Psoas muscle (tissue), 8 donors: ENCODE results near the gene SLC17A8. TPM values are rescaled to one million over a fixed set of nuclear protein-coding genes. Genes with fewer than 3 reads are reported as not detected.
"Not testable (repeated sequence)": the region's sequence is repeated elsewhere in the genome, so short reads cannot be mapped to it uniquely, and the experiment has no call there.

Experiments used
- ATAC-seq, 4 donors: fragments of 200-7000 bp; cut with Tn5 transposase; one replicate each; pipeline ENCODE4 v1.9.1; 2020; ENCODE audit warnings: moderate library complexity in 3 of 4, mild to moderate bottlenecking in 2 of 4
- DNase-seq, 2 donors: peaks; one replicate each; pipeline ENCODE4 v3.0.0-alpha.2; 2020
- H3K27ac ChIP-seq: fragments of 200-600 bp; one replicate; pipeline ENCODE4 v1.8.0; 2022
- H3K27me3 ChIP-seq, 3 donors: fragments of 200-600 bp in 1 of 3; one replicate each; pipeline versions ENCODE4 v1.6.1 to v1.8.0; 2013 to 2022; ENCODE audit warnings: low read length in 2 of 3, mild to moderate bottlenecking in 2 of 3, moderate library complexity in 1 of 3; ENCODE audit not compliant: insufficient read depth in 3 of 3
- H3K36me3 ChIP-seq, 2 donors: fragments of 200-600 bp in 1 of 2; one replicate each; pipeline versions ENCODE4 v1.6.1 to v1.8.0; 2013 to 2022; ENCODE audit warnings: low read depth in 1 of 2, mild to moderate bottlenecking in 1 of 2, moderate library complexity in 1 of 2; ENCODE audit not compliant: insufficient read depth in 1 of 2
- H3K4me1 ChIP-seq: fragments of 200-600 bp; one replicate; pipeline ENCODE4 v1.8.0; 2022
- H3K4me3 ChIP-seq: fragments of 200-600 bp; one replicate; pipeline ENCODE4 v1.8.0; 2022; ENCODE audit warnings: mild to moderate bottlenecking
- H3K9me3 ChIP-seq: fragments of 200-600 bp; one replicate; pipeline ENCODE4 v1.8.0; 2022
- CTCF ChIP-seq: fragments of 200-600 bp; IDR thresholded peaks from one replicate; pipeline ENCODE4 v1.8.0; 2022; ENCODE audit warnings: antibody characterized with exemption
- WGBS, 3 donors: extraction: QIAGEN DNeasy Blood & Tissue Kit; methylation state at CpG; one replicate each; pipeline versions ENCODE4 v1.1.6 to v1.1.7; 2013; 5-methylcytosine and 5-hydroxymethylcytosine counted together
- intact Hi-C, 2 donors: fragments of 100-400 bp; cut with DNase I; formaldehyde crosslinking; loops; one replicate each; pipeline versions ENCODE4 v1.11.0 to v1.14.2; 2022
- polyA plus RNA-seq, 3 donors: library from polyadenylated mRNA; stranded (reverse); fragments of 200-250 nt; gene quantifications; one replicate each; pipeline ENCODE4 v1.2.3, GENCODE V29; 2013
- total RNA-seq, 4 donors: library from RNA; stranded (reverse); fragmentation: NEBNext Ultra II Directional in 2 of 4; extraction: Animal tissue kit (Norgen Biotek cat#: 25700) in 2 of 4; gene quantifications; one replicate each; pipeline versions ENCODE4 v1.2.1 to v1.2.4, GENCODE V29; 2021 to 2023
- donor health status: healthy with polysubstance abuse.
- donor health status: DM: no; HTN: no; CAD: no; lungs with moderate emphysema.
- donor health status: Bipolar disorder and iron deficiency.
- donor health status: healthy.
- donor health status: DM: yes; HTN: yes; CAD: no.
- donor health status: DM: no; HTN: no; CAD: no.
- donor health status: DM: no; HTN: no; CAD: no.
- donor health status: DM: yes; HTN: yes; CAD: no.

Gene SLC17A8
- total and polyA plus RNA-seq, 7 donors, result 0.08 TPM; not detected in 6

- no peak overlapping the region for H3K4me3 ChIP-seq
These were observed 19.1 kb upstream of the SLC17A8 start for GRCh38 chr12:100337727-100338126.

GRCh38 chr12:100339071-100339470 is 17.8 kb upstream of the SLC17A8 start:
- intact Hi-C loops, result no loop called here
- H3K9me3 ChIP-seq, result no peaks in the 10 kb centered on the region
- no peaks in the 10 kb centered on the region for H3K4me1 ChIP-seq
- no peak overlapping the region for H3K4me3 ChIP-seq
- no peak for ATAC-seq
- no peaks in the 10 kb centered on the region for H3K27me3 ChIP-seq
- H3K36me3 ChIP-seq, result peaks cover 0 to 81% of the 10 kb centered on the region in 2 donors
- TF ChIP-seq CTCF, result no peak
- DNase-seq, result no peak
- no peak overlapping the region for H3K27ac ChIP-seq

More at GRCh38 chr12:100337727-100338126, 19.1 kb upstream of the SLC17A8 start:
- intact Hi-C loops, result no loop called here
- Histone ChIP-seq H3K36me3 (peaks cover 0 to 93% of the 10 kb centered on the region in 2 donors), H3K9me3 (no peaks in the 10 kb centered on the region), H3K4me1 (no peaks in the 10 kb centered on the region), H3K27me3 (no peaks in the 10 kb centered on the region), H3K27ac (no peak overlapping the region)
- ATAC-seq, result no peak
- no peak for DNase-seq
- no peak for TF ChIP-seq CTCF

- 96 to 98% (median 98%) methylated on average over 2 of the region's 2 CpGs for whole genome bisulfite sequencing, 3 donors
- H3K9me3 ChIP-seq, H3K4me3 ChIP-seq, DNase-seq, intact Hi-C loops, H3K4me1 ChIP-seq, H3K27me3 ChIP-seq, H3K27ac ChIP-seq, ATAC-seq: not testable (repeated sequence)
- H3K36me3 ChIP-seq, result peaks cover 0 to 42% of the 10 kb centered on the region in 2 donors
These were observed 14.0 kb upstream of the SLC17A8 start for GRCh38 chr12:100342897-100343296.

- intact Hi-C loops, H3K27me3 ChIP-seq, ATAC-seq, DNase-seq, H3K4me1 ChIP-seq, H3K9me3 ChIP-seq, H3K4me3 ChIP-seq, H3K27ac ChIP-seq: not testable (repeated sequence)
- H3K36me3 ChIP-seq, result peaks cover 0 to 28% of the 10 kb centered on the region in 2 donors
- 90 to 93% (median 92%) methylated on average over 18 of the region's 18 CpGs for WGBS, 3 donors
These were observed 12.5 kb upstream of the SLC17A8 start for GRCh38 chr12:100344351-100344750.

GRCh38 chr12:100345020-100345767 is 11.7 kb upstream of the SLC17A8 start:
- Histone ChIP-seq H3K4me1 (no peaks in the 10 kb centered on the region), H3K27ac (no peak overlapping the region), H3K36me3 (peaks cover 0 to 19% of the 10 kb centered on the region in 2 donors), H3K4me3 (no peak overlapping the region), H3K9me3 (no peaks in the 10 kb centered on the region), H3K27me3 (no peaks in the 10 kb centered on the region)
- DNase-seq (no peak), ATAC-seq (no peak)
- intact Hi-C loops, result loop anchor here in 1 of 2 donors (5.0 kb wide), 1 partner anchor 207 kb away; no protein-coding TSS in a partner anchor
- no peak for TF ChIP-seq CTCF
- WGBS, 3 donors, result 35 to 50% (median 38%) methylated on average over 1 of the region's 1 CpG
